GM20431 (cell line): ENCODE results near the gene INTS1.
"Not testable (repeated sequence)": the region's sequence is repeated elsewhere in the genome, so short reads cannot be mapped to it uniquely, and the experiment has no call there.

Experiments used
- in situ Hi-C: fragments of 300-500 bp; cut with MseI, MboI; formaldehyde crosslinking; loops from one replicate; pipeline ENCODE4 v1.15.0; 2020; ENCODE audit warnings: low sequenced_read_pairs; ENCODE audit not compliant: unreplicated experiment

Gene INTS1

GRCh38 chr7:1533547-1534329, 29.5 kb upstream of the INTS1 start:
- in situ Hi-C loops: no loop called here

- in situ Hi-C loops: no loop called here
Observed at GRCh38 chr7:1533255-1533546, 29.0 kb upstream of the INTS1 start.

- in situ Hi-C loops: no loop called here
Observed at GRCh38 chr7:1532456-1533254, 28.5 kb upstream of the INTS1 start.

- in situ Hi-C loops: no loop called here
Observed at GRCh38 chr7:1531979-1532455, 27.8 kb upstream of the INTS1 start.

- in situ Hi-C loops: no loop called here
Observed at GRCh38 chr7:1531263-1531978, 27.2 kb upstream of the INTS1 start.

GRCh38 chr7:1530946-1531262, 26.7 kb upstream of the INTS1 start:
- in situ Hi-C loops: no loop called here

- in situ Hi-C loops: no loop called here
Observed at GRCh38 chr7:1529383-1530116, 25.4 kb upstream of the INTS1 start.

- in situ Hi-C loops: no loop called here
Observed at GRCh38 chr7:1526271-1526754, 22.1 kb upstream of the INTS1 start.

- in situ Hi-C loops: no loop called here
Observed at GRCh38 chr7:1525409-1525808, 21.2 kb upstream of the INTS1 start.

GRCh38 chr7:1523844-1524243, 19.7 kb upstream of the INTS1 start:
- in situ Hi-C loops: no loop called here

GRCh38 chr7:1523208-1523607, 19.0 kb upstream of the INTS1 start:
- in situ Hi-C loops: no loop called here

GRCh38 chr7:1521456-1521855, 17.3 kb upstream of the INTS1 start:
- in situ Hi-C loops: no loop called here

- in situ Hi-C loops: no loop called here
Observed at GRCh38 chr7:1520539-1521234, 16.5 kb upstream of the INTS1 start.

GRCh38 chr7:1519322-1519922, 15.2 kb upstream of the INTS1 start:
- in situ Hi-C loops: not testable (repeated sequence)

GRCh38 chr7:1516586-1517251, 12.5 kb upstream of the INTS1 start:
- in situ Hi-C loops: no loop called here

- in situ Hi-C loops: not testable (repeated sequence)
Observed at GRCh38 chr7:1515509-1515967, 11.3 kb upstream of the INTS1 start.

- in situ Hi-C loops: no loop called here
Observed at GRCh38 chr7:1514995-1515401, 10.8 kb upstream of the INTS1 start.

GRCh38 chr7:1514407-1514806, 10.2 kb upstream of the INTS1 start:
- in situ Hi-C loops: no loop called here

- in situ Hi-C loops: no loop called here
Observed at GRCh38 chr7:1513657-1514095, 9.5 kb upstream of the INTS1 start.
